Esophagus squamous epithelium (tissue), 4 donors: Measurements from ENCODE around the gene RNF130.

Experiments used
- POLR2A ChIP-seq, 4 donors: fragments of 450-650 bp; IDR thresholded peaks; one replicate each; pipeline ENCODE4 v1.6.1; 2017; ENCODE audit warnings: antibody characterized with exemption in 4 of 4, mild to moderate bottlenecking in 4 of 4, moderate library complexity in 3 of 4
- TF ChIP-seq, protein P1 (sequence below), 6 experiments: fragments of 450-650 bp in 4 of 6; fragments of 200-600 bp in 2 of 6; sonication (generic) in 2 of 6; IDR thresholded peaks; one replicate each; pipeline ENCODE4 v1.5.1; 2016 to 2019; ENCODE audit warnings: antibody characterized with exemption in 6 of 6, mild to moderate bottlenecking in 4 of 6, moderate library complexity in 4 of 6

DNA sequence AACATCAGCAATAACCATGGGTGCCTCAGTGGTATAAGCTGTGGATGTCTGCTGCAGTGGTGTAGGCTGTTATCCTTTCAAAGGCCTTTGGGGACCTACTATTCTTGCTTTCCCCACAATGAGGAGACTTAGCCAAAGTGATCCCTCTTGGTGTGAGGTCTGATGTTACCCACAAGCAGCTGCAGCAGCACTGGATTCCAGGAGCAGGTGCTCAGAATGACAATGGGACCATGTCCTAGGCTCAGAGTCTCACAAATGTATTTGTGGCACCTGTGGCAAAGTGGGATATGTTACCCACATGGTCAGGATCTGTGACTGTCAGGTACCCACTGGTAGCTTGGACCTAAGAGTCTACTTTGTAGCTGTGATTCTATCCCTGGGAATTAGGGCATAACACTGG is 70.4 kb downstream of the RNF130 start:
- TF ChIP-seq, protein P1, sequence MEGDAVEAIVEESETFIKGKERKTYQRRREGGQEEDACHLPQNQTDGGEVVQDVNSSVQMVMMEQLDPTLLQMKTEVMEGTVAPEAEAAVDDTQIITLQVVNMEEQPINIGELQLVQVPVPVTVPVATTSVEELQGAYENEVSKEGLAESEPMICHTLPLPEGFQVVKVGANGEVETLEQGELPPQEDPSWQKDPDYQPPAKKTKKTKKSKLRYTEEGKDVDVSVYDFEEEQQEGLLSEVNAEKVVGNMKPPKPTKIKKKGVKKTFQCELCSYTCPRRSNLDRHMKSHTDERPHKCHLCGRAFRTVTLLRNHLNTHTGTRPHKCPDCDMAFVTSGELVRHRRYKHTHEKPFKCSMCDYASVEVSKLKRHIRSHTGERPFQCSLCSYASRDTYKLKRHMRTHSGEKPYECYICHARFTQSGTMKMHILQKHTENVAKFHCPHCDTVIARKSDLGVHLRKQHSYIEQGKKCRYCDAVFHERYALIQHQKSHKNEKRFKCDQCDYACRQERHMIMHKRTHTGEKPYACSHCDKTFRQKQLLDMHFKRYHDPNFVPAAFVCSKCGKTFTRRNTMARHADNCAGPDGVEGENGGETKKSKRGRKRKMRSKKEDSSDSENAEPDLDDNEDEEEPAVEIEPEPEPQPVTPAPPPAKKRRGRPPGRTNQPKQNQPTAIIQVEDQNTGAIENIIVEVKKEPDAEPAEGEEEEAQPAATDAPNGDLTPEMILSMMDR (IDR thresholded peaks at IDR 0.05): no peak
- no peak for TF ChIP-seq POLR2A (IDR thresholded peaks at IDR 0.05)
